Measurements from ENCODE around the gene TENM4.

GRCh38 chr11:78990261-78990660, 450.6 kb downstream of the TENM4 start:
- TF ChIP-seq CTCF (tag by site-specific recombination; IDR thresholded peaks at IDR 0.05): no peak
- TF ChIP-seq ZBTB7A (tag by site-specific recombination; IDR thresholded peaks at IDR 0.05; ENCODE audit: low read depth): no peak
- TF ChIP-seq ZNF174 (tag by site-specific recombination; IDR thresholded peaks at IDR 0.05): no peak
- no peak for TF ChIP-seq ZNF76 (tag by site-specific recombination; IDR thresholded peaks at IDR 0.05; ENCODE audit: borderline replicate concordance, low read depth)
- no peak for TF ChIP-seq KLF16 (tag by site-specific recombination; IDR thresholded peaks at IDR 0.05)
- no peak for TF ChIP-seq ZNF18 (tag by site-specific recombination; IDR thresholded peaks at IDR 0.05)
- TF ChIP-seq ZNF510 (tag by site-specific recombination; IDR thresholded peaks at IDR 0.05; ENCODE audit: insufficient replicate concordance): no peak
- TF ChIP-seq SP2 (tag by site-specific recombination; IDR thresholded peaks at IDR 0.05): no peak
- no peak for TF ChIP-seq ZBTB49 (tag by site-specific recombination; IDR thresholded peaks at IDR 0.05; ENCODE audit: low read depth)
- no peak for TF ChIP-seq ZNF416 (tag by site-specific recombination; IDR thresholded peaks at IDR 0.05)
